HG03103 (cell line): ENCODE results near the gene PCDHGA3.
"Not testable (repeated sequence)": the region's sequence is repeated elsewhere in the genome, so short reads cannot be mapped to it uniquely, and the experiment has no call there.

Source experiments
- ATAC-seq: cut with Tn5 transposase; IDR thresholded peaks from one replicate; pipeline ENCODE4 v1.9.1; 2021; ENCODE audit warnings: low read depth; ENCODE audit not compliant: unreplicated experiment

The PCDHGA3 gene

GRCh38 chr5:141343242-141343952 lies at the start of gene PCDHGA3:
Gene PCDHGA3 (plus strand): TSS chr5:141343829. CDS start chr5:141344034, 205 bp downstream.
- no peak for ATAC-seq

GRCh38 chr5:141298376-141298775 lies 45.3 kb upstream of the PCDHGA3 start:
- ATAC-seq, result no peak

- no peak for ATAC-seq
Measured at GRCh38 chr5:141303756-141304155, 39.9 kb upstream of the PCDHGA3 start, which contains the start of gene SLC25A2. Gene SLC25A2 (minus strand): TSS chr5:141304049. CDS start chr5:141303865, 184 bp downstream.

GRCh38 chr5:141306630-141307029 lies 37.0 kb upstream of the PCDHGA3 start:
- ATAC-seq, result no peak

- no peak for ATAC-seq
Measured at GRCh38 chr5:141313711-141314110, 29.9 kb upstream of the PCDHGA3 start.

GRCh38 chr5:141316963-141317362 lies 26.7 kb upstream of the PCDHGA3 start:
- not testable (repeated sequence) for ATAC-seq

GRCh38 chr5:141319202-141319601 lies 24.4 kb upstream of the PCDHGA3 start:
- no peak for ATAC-seq

- no peak for ATAC-seq
Measured at GRCh38 chr5:141319699-141320098, 23.9 kb upstream of the PCDHGA3 start.

GRCh38 chr5:141320225-141321169 lies 23.1 kb upstream of the PCDHGA3 start, which contains the start of gene TAF7:
Gene TAF7 (minus strand): TSS chr5:141320784. CDS start chr5:141320044, 740 bp downstream.
- ATAC-seq, result peak; percentile 90

GRCh38 chr5:141322261-141322660 lies 21.4 kb upstream of the PCDHGA3 start:
- no peak for ATAC-seq

- ATAC-seq, result peak; percentile 89
Measured at GRCh38 chr5:141326088-141326854, 17.4 kb upstream of the PCDHGA3 start.

GRCh38 chr5:141328231-141328630 lies 15.4 kb upstream of the PCDHGA3 start:
- no peak for ATAC-seq

GRCh38 chr5:141330299-141331080 lies 13.1 kb upstream of the PCDHGA3 start, which contains the start of gene PCDHGA1:
Gene PCDHGA1 (plus strand): TSS chr5:141330514.
- ATAC-seq, result no peak

- ATAC-seq, result not testable (repeated sequence)
Measured at GRCh38 chr5:141332571-141332970, 11.1 kb upstream of the PCDHGA3 start.

GRCh38 chr5:141338538-141339306 lies 4.9 kb upstream of the PCDHGA3 start, which contains the start of gene PCDHGA2:
Gene PCDHGA2 (plus strand): TSS chr5:141338760.
- no peak for ATAC-seq

- ATAC-seq, result not testable (repeated sequence)
Measured at GRCh38 chr5:141340781-141341354, 2.8 kb upstream of the PCDHGA3 start.

- no peak for ATAC-seq
Measured at GRCh38 chr5:141342773-141343172, 856 bp upstream of the PCDHGA3 start.

- ATAC-seq, result no peak
Measured at GRCh38 chr5:141343953-141344463, 379 bp downstream of the PCDHGA3 start.
